ENCODE data around the gene SEPHS1.
"Not testable (repeated sequence)": the region's sequence is repeated elsewhere in the genome, so short reads cannot be mapped to it uniquely, and the experiment has no call there.

SEPHS1 gene

DNA sequence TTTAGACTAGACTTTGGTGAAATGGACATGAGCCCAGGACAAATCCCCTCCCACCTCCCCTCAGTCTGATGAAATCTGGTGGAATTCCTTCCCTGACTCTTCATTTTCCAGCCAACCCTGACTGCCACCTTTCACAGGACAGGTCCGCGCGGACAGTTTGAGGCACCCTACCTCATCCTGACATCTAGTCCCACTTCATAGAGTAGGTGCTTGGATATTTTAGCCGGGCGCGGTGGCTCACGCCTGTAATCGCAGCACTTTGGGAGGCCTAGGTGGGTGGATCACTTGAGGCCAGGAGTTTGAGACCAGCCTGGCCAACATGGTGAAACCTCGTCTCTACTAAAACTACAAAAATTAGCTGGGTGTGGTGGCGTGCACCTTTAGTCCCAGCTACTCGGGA lies 71.9 kb downstream of the SEPHS1 start:
- not testable (repeated sequence) for DNase-seq

DNA sequence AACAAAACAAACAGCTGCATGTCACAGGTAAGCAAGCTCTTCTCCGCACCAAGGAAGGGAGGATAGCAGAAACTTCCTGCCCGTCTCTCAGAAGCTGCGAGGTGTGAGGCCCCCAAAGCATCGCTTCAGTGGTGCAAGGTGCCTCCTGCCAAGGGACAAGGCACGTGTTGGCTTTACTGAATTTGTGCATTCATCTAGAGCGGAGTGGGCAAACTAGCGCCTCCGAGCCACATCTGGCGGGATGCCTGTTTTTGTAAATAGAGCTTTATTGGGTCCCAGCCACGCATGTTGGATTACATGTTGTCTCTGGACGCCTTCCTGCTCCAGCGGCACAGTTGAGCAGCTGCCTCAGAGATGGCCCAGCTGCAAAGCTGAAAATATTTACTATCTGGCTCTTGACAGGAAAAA lies 75.9 kb downstream of the SEPHS1 start:
- DNase-seq, result no peak

DNA sequence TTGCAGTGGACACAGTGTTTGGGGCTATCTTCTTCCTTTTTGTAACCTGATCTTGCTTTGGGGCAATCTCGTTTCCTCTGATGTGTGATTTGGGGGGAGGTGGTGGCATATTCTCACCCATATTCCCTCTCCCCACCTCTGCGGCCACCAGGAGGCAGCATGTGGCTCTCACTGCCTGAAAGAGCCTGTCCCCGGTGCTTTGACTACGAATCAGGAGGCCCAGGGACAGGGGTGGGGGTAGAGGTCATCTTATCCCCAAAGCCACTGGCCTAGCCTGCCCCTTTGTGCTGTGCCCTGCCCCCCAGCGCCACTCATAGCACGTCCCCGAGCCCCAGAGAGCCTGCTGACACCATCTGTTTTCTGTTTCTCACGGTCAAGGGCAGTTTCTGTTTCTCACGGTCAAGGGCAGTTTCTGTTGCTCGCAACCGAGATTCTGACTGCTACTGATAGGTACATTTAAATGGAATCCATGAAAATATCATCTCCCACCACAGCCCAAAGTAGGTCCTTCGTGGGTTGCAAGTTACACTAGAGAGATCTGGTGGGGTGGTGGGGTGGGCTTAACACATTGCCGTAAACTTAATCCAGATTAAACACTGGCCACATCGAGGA lies 76.4 kb downstream of the SEPHS1 start:
- peak; percentile 10 for DNase-seq

DNA sequence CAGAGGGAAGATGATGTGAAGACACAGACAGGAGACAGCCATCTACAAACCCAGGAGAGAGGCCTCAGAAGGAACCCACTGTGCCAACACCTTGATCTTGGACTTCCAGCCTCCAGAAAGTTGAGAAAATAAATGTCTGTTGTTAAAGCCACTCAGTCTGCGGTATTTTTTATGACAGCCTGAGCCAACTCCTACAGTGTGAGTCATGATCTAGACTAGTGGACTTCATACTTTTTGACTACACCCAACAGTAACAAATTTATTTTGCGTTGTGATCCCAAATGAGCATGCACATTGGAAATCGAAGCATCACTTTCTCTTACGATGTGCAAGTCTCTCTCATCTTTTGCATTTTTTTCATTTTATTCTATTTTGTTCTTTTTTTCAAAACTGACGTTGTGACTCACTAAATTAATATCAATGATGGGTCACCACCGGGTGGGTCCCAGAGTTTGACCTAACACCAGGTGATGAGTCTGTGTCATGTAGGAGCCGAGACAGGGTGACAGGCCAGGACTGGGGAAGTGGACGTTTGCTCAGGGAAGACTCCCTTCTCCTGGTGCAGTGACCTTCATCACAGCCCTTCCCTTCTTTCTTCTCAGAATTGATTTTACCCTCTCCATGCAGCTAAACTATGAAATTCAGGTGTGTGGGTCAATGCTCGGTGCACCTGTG lies 77.1 kb downstream of the SEPHS1 start:
- DNase-seq, result peak; percentile 67

DNA sequence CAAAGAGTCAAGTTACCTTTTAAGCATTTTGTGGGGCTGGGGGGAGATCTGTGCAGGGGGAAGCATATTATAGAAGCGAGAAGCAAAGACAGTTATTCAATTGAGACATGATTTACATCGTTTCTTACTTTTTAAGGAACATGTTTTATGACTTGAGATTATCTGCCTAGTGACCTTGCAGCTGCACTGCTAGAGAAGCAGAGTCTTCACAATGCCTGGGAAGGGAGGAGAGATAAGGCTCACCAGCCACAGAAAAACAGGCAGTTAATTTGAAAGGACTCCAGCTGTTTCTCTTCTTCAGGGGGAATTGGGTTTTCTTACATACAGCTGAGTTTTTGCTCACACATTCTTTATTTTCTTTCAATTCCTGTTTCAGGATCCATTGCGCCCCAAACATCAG lies 79.3 kb downstream of the SEPHS1 start:
- DNase-seq, result peak; percentile 97

DNA sequence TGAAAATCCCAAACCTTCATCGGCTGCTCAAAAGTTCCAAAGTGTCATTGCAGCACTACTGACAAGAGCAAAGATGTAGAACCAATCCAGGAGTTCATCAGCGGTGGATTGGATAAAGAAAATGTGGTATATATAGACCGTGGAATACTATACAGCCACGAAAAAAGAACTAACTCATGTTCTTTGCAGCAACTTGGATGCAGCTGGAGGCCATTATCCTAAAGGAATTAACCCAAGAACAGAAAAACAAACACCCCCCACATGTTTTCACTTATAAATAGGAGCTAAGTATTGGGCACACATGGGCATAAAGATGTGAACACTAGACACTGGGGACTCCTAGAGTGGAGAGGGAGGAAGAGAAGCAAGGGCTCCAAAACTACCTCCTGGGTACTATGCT lies 79.8 kb downstream of the SEPHS1 start:
- no peak for DNase-seq

All from MV-4-11 (cell line).